WTC11 (cell line): ENCODE measurements around the gene LVRN. TPM values are rescaled to one million over a fixed set of nuclear protein-coding genes. Genes with fewer than 3 reads are reported as not detected.

Experiments used
- ATAC-seq: fragments of 200-7000 bp; cut with Tn5 transposase; 2 replicates; pipeline ENCODE4 v1.10.0; 2021; ENCODE audit warnings: mild to moderate bottlenecking, moderate library complexity
- CTCF ChIA-PET: fragments of 300-600 bp; sonication (Branson Sonifier 250); formaldehyde crosslinking; loops from one replicate; lab custom pipeline; 2021; ENCODE audit warnings: antibody characterized with exemption; lab: Charles Lee
- POLR2A ChIA-PET: fragments of 350-600 bp; sonication (Branson Sonifier 250); formaldehyde crosslinking; loops from one replicate; lab custom pipeline; 2021; ENCODE audit warnings: antibody characterized with exemption; lab: Charles Lee
- DNase-seq: peaks from one replicate; pipeline ENCODE4 v3.0.0; 2021; ENCODE audit warnings: low spot score
- H3K27ac Mint-ChIP-seq: 2 replicates; pipeline ENCODE4 v1.8.0; 2021; ENCODE audit warnings: mixed read lengths
- H3K27me3 Mint-ChIP-seq: 2 replicates; pipeline ENCODE4 v1.8.0; 2021; ENCODE audit warnings: low read depth, mild to moderate bottlenecking, moderate library complexity, mixed read lengths
- H3K36me3 Mint-ChIP-seq: 2 replicates; pipeline ENCODE4 v1.8.0; 2021; ENCODE audit warnings: mixed read lengths
- H3K4me1 Mint-ChIP-seq: 2 replicates; pipeline ENCODE4 v1.8.0; 2022; ENCODE audit warnings: mixed read lengths
- H3K4me3 Mint-ChIP-seq: 2 replicates; pipeline ENCODE4 v1.8.0; 2021; ENCODE audit warnings: mild to moderate bottlenecking, moderate library complexity, mixed read lengths
- H3K9me3 Mint-ChIP-seq: 2 replicates; pipeline ENCODE4 v1.8.0; 2021; ENCODE audit warnings: mixed read lengths
- CBFB ChIP-seq: sonication (generic); formaldehyde crosslinking; IDR thresholded peaks from 2 replicates; pipeline ENCODE4 v1.8.1; 2022; ENCODE audit warnings: mild to moderate bottlenecking, low read depth, missing genetic modification reagents
- CREB1 ChIP-seq: sonication (generic); formaldehyde crosslinking; IDR thresholded peaks from 2 replicates; pipeline ENCODE4 v1.8.0; 2023; ENCODE audit warnings: mild to moderate bottlenecking, missing genetic modification reagents
- EMX1 ChIP-seq: fragments of 250-450 bp; sonication (Bioruptor Pico); IDR thresholded peaks from 2 replicates; pipeline ENCODE4 v1.8.0; 2021; ENCODE audit warnings: mild to moderate bottlenecking
- ESRRA ChIP-seq: sonication (generic); formaldehyde crosslinking; IDR thresholded peaks from 2 replicates; pipeline ENCODE4 v1.8.1; 2022; ENCODE audit warnings: mild to moderate bottlenecking, missing genetic modification reagents, borderline replicate concordance
- ETV6 ChIP-seq: sonication (generic); formaldehyde crosslinking; IDR thresholded peaks from 2 replicates; pipeline ENCODE4 v1.8.1; 2022; ENCODE audit warnings: mild to moderate bottlenecking, missing genetic modification reagents
- FOXP1 ChIP-seq: sonication (generic); formaldehyde crosslinking; IDR thresholded peaks from 2 replicates; pipeline ENCODE4 v1.8.0; 2022; ENCODE audit warnings: missing genetic modification reagents, mild to moderate bottlenecking, moderate library complexity, borderline replicate concordance
- FOXP4 ChIP-seq: sonication (generic); formaldehyde crosslinking; IDR thresholded peaks from 2 replicates; pipeline ENCODE4 v1.8.0; 2022; ENCODE audit warnings: mild to moderate bottlenecking, missing genetic modification reagents
- GRHL2 ChIP-seq: fragments of 250-450 bp; sonication (Bioruptor Pico); IDR thresholded peaks from 2 replicates; pipeline ENCODE4 v1.8.0; 2022; ENCODE audit warnings: mild to moderate bottlenecking, moderate library complexity; ENCODE audit not compliant: insufficient replicate concordance, severe bottlenecking
- IRF1 ChIP-seq: sonication (generic); formaldehyde crosslinking; IDR thresholded peaks from 2 replicates; pipeline ENCODE4 v1.8.0; 2023; ENCODE audit warnings: missing genetic modification reagents
- IRF2 ChIP-seq: sonication (generic); formaldehyde crosslinking; IDR thresholded peaks from 2 replicates; pipeline ENCODE4 v1.8.0; 2022; ENCODE audit warnings: low read depth, missing genetic modification reagents, borderline replicate concordance
- MXD4 ChIP-seq: fragments of 250-450 bp; sonication (Bioruptor Pico); IDR thresholded peaks from 2 replicates; pipeline ENCODE4 v1.8.0; 2021; ENCODE audit warnings: mild to moderate bottlenecking, moderate library complexity, borderline replicate concordance
- NFATC4 ChIP-seq: fragments of 250-450 bp; sonication (Bioruptor Pico); IDR thresholded peaks from 2 replicates; pipeline ENCODE4 v1.9.0; 2021; ENCODE audit warnings: mild to moderate bottlenecking
- NFE2L1 ChIP-seq: sonication (generic); formaldehyde crosslinking; IDR thresholded peaks from 2 replicates; pipeline ENCODE4 v1.8.1; 2023; ENCODE audit warnings: missing genetic modification reagents
- SOX15 ChIP-seq: fragments of 250-450 bp; sonication (Bioruptor Pico); IDR thresholded peaks from 2 replicates; pipeline ENCODE4 v1.9.0; 2021; ENCODE audit warnings: mild to moderate bottlenecking
- ZNF416 ChIP-seq: fragments of 250-450 bp; sonication (Bioruptor Pico); IDR thresholded peaks from 2 replicates; pipeline ENCODE4 v1.9.0; 2021; ENCODE audit warnings: mild to moderate bottlenecking, inconsistent platforms
- ZNF671 ChIP-seq: fragments of 250-450 bp; sonication (Bioruptor Pico); IDR thresholded peaks from 2 replicates; pipeline ENCODE4 v1.8.0; 2021; ENCODE audit warnings: mild to moderate bottlenecking
- total RNA-seq: library from RNA; stranded (reverse); gene quantifications from 3 replicates; pipeline ENCODE4 v1.2.3, GENCODE V29; 2021
- TF ChIP-seq, protein P1 (sequence below): sonication (generic); formaldehyde crosslinking; IDR thresholded peaks from 2 replicates; pipeline ENCODE4 v1.8.1; 2022; ENCODE audit warnings: mild to moderate bottlenecking, missing genetic modification reagents, moderate library complexity, borderline replicate concordance
- TF ChIP-seq, protein P2 (sequence below): sonication (generic); formaldehyde crosslinking; IDR thresholded peaks from 2 replicates; pipeline ENCODE4 v1.8.0; 2022; ENCODE audit warnings: mild to moderate bottlenecking, missing genetic modification reagents
- TF ChIP-seq, protein P3 (sequence below): sonication (generic); formaldehyde crosslinking; IDR thresholded peaks from 2 replicates; pipeline ENCODE4 v1.8.0; 2023; ENCODE audit warnings: mild to moderate bottlenecking, missing genetic modification reagents
- TF ChIP-seq, protein P4 (sequence below): sonication (generic); formaldehyde crosslinking; IDR thresholded peaks from 2 replicates; pipeline ENCODE4 v1.8.1; 2023; ENCODE audit warnings: mild to moderate bottlenecking, missing genetic modification reagents
- TF ChIP-seq, protein P5 (sequence below): sonication (generic); formaldehyde crosslinking; IDR thresholded peaks from 2 replicates; pipeline ENCODE4 v1.8.1; 2023; ENCODE audit warnings: mild to moderate bottlenecking, missing genetic modification reagents, moderate library complexity

Gene LVRN
- total RNA-seq, 1 experiment from 2014 or later: 0.13 TPM

DNA sequence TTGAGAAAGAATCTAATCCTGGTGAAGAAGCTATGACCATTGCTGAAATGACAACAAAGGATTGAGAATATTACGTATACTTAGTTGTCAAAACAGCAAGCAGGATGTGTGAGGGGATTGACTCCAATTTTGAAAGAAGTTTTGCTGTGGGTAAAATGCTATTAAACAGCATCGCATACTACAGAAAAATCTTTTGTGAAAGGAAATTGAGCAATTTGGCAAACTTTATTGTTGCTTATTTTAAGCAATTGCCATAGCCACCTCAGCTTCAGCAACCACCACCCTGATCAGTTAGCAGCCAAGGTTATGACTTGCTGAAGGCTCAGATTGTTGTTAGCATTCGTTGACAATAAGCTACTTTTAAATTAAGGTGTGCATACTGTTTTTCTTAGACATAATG is 47.5 kb downstream of the LVRN start:
- no peak overlapping the region for H3K4me3 Mint-ChIP-seq

DNA sequence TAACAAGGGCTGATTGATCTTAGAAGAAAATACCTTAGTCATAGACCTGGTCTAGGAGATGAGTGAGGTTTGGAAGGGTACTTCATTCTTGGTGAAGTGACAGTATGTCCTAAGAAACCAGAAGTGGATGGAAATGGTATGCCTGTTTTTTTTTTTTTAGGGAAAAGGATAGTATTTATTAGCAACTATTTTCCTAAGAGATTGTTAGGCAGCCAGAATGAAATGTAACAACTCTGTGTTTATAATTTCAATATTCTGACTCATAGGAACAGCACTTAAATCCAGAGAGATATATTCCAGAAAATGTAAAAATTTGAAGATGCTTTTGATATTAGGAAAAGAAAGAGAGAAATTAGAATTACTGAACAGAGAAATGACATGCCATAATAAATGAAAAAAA is 48.8 kb downstream of the LVRN start:
- no peak for DNase-seq
- ATAC-seq: no peak
- Mint-ChIP-seq H3K27me3 (no peaks in the 10 kb centered on the region), H3K4me1 (no peaks in the 10 kb centered on the region), H3K9me3 (peaks cover 3% of the 10 kb centered on the region; the same call in 1 of the 2 replicates), H3K27ac (no peak overlapping the region), H3K4me3 (no peak overlapping the region), H3K36me3 (no peaks in the 10 kb centered on the region)
- no peak for TF ChIP-seq NFE2L1 (CRISPR knock-in tag)
- ChIA-PET CTCF (no interaction called here), POLR2A (no interaction called here)

More for the DNA sequence above, 47.5 kb downstream of the LVRN start:
- no peak for ATAC-seq
- no peaks in the 10 kb centered on the region for H3K27me3 Mint-ChIP-seq
- H3K36me3 Mint-ChIP-seq: no peaks in the 10 kb centered on the region
- H3K27ac Mint-ChIP-seq: no peak overlapping the region
- H3K9me3 Mint-ChIP-seq: peaks cover 3% of the 10 kb centered on the region; the same call in 1 of the 2 replicates
- TF ChIP-seq, protein P1, sequence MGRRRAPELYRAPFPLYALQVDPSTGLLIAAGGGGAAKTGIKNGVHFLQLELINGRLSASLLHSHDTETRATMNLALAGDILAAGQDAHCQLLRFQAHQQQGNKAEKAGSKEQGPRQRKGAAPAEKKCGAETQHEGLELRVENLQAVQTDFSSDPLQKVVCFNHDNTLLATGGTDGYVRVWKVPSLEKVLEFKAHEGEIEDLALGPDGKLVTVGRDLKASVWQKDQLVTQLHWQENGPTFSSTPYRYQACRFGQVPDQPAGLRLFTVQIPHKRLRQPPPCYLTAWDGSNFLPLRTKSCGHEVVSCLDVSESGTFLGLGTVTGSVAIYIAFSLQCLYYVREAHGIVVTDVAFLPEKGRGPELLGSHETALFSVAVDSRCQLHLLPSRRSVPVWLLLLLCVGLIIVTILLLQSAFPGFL (CRISPR knock-in tag): no peak
- TF ChIP-seq CBFB (no peak), ZNF671 (CRISPR knock-in tag) (no peak), ESRRA (CRISPR knock-in tag) (no peak), NFE2L1 (CRISPR knock-in tag) (no peak), SOX15 (no peak), IRF2 (no peak), FOXP1 (CRISPR knock-in tag) (no peak), ETV6 (no peak), IRF1 (CRISPR knock-in tag) (no peak), MXD4 (no peak), NFATC4 (CRISPR knock-in tag) (no peak), EMX1 (CRISPR knock-in tag) (no peak)
- TF ChIP-seq, protein P2, sequence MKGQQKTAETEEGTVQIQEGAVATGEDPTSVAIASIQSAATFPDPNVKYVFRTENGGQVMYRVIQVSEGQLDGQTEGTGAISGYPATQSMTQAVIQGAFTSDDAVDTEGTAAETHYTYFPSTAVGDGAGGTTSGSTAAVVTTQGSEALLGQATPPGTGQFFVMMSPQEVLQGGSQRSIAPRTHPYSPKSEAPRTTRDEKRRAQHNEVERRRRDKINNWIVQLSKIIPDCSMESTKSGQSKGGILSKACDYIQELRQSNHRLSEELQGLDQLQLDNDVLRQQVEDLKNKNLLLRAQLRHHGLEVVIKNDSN (CRISPR knock-in tag): no peak
- TF ChIP-seq, protein P3, sequence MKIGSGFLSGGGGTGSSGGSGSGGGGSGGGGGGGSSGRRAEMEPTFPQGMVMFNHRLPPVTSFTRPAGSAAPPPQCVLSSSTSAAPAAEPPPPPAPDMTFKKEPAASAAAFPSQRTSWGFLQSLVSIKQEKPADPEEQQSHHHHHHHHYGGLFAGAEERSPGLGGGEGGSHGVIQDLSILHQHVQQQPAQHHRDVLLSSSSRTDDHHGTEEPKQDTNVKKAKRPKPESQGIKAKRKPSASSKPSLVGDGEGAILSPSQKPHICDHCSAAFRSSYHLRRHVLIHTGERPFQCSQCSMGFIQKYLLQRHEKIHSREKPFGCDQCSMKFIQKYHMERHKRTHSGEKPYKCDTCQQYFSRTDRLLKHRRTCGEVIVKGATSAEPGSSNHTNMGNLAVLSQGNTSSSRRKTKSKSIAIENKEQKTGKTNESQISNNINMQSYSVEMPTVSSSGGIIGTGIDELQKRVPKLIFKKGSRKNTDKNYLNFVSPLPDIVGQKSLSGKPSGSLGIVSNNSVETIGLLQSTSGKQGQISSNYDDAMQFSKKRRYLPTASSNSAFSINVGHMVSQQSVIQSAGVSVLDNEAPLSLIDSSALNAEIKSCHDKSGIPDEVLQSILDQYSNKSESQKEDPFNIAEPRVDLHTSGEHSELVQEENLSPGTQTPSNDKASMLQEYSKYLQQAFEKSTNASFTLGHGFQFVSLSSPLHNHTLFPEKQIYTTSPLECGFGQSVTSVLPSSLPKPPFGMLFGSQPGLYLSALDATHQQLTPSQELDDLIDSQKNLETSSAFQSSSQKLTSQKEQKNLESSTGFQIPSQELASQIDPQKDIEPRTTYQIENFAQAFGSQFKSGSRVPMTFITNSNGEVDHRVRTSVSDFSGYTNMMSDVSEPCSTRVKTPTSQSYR (CRISPR knock-in tag): no peak
- no peak for DNase-seq
- H3K4me1 Mint-ChIP-seq: no peaks in the 10 kb centered on the region
- POLR2A ChIA-PET: no interaction called here
- CTCF ChIA-PET: no interaction called here

- DNase-seq (no peak), ATAC-seq (peak; percentile 63)
- CTCF ChIA-PET: no interaction called here
- Mint-ChIP-seq H3K4me3 (no peak overlapping the region), H3K36me3 (no peaks in the 10 kb centered on the region), H3K27ac (no peak overlapping the region), H3K9me3 (peaks cover 3% of the 10 kb centered on the region; the same call in 1 of the 2 replicates), H3K27me3 (no peaks in the 10 kb centered on the region), H3K4me1 (no peaks in the 10 kb centered on the region)
- POLR2A ChIA-PET: no interaction called here
- TF ChIP-seq ZNF416 (CRISPR knock-in tag): no peak
- TF ChIP-seq, protein P4, sequence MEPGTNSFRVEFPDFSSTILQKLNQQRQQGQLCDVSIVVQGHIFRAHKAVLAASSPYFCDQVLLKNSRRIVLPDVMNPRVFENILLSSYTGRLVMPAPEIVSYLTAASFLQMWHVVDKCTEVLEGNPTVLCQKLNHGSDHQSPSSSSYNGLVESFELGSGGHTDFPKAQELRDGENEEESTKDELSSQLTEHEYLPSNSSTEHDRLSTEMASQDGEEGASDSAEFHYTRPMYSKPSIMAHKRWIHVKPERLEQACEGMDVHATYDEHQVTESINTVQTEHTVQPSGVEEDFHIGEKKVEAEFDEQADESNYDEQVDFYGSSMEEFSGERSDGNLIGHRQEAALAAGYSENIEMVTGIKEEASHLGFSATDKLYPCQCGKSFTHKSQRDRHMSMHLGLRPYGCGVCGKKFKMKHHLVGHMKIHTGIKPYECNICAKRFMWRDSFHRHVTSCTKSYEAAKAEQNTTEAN (CRISPR knock-in tag): no peak
- no peak for TF ChIP-seq FOXP4 (CRISPR knock-in tag)
- TF ChIP-seq, protein P5, sequence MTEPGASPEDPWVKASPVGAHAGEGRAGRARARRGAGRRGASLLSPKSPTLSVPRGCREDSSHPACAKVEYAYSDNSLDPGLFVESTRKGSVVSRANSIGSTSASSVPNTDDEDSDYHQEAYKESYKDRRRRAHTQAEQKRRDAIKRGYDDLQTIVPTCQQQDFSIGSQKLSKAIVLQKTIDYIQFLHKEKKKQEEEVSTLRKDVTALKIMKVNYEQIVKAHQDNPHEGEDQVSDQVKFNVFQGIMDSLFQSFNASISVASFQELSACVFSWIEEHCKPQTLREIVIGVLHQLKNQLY (CRISPR knock-in tag): no peak
- TF ChIP-seq GRHL2: no peak
- no peak for TF ChIP-seq CREB1
Observed at GRCh38 chr5:116013207-116013785, 51.0 kb downstream of the LVRN start.
